HEK293 (cell line): ENCODE data around the gene ZNF438.

Experiments
- ZNF580 ChIP-seq: fragments of 450-650 bp; formaldehyde crosslinking; IDR thresholded peaks from 2 replicates; pipeline ENCODE4 v1.5.1; 2016; ENCODE audit warnings: missing biosample characterization, missing genetic modification characterization
- TF ChIP-seq, protein P1 (sequence below): fragments of 450-650 bp; formaldehyde crosslinking; IDR thresholded peaks from 2 replicates; pipeline ENCODE4 v1.5.1; 2016; ENCODE audit warnings: missing biosample characterization, missing genetic modification characterization
- TF ChIP-seq, protein P2 (sequence below): fragments of 450-650 bp; formaldehyde crosslinking; IDR thresholded peaks from 2 replicates; pipeline ENCODE4 v1.5.1; 2016; ENCODE audit warnings: missing biosample characterization, missing genetic modification characterization, low read depth

- TF ChIP-seq ZNF580 (tag by site-specific recombination), result no peak
- TF ChIP-seq, protein P1, sequence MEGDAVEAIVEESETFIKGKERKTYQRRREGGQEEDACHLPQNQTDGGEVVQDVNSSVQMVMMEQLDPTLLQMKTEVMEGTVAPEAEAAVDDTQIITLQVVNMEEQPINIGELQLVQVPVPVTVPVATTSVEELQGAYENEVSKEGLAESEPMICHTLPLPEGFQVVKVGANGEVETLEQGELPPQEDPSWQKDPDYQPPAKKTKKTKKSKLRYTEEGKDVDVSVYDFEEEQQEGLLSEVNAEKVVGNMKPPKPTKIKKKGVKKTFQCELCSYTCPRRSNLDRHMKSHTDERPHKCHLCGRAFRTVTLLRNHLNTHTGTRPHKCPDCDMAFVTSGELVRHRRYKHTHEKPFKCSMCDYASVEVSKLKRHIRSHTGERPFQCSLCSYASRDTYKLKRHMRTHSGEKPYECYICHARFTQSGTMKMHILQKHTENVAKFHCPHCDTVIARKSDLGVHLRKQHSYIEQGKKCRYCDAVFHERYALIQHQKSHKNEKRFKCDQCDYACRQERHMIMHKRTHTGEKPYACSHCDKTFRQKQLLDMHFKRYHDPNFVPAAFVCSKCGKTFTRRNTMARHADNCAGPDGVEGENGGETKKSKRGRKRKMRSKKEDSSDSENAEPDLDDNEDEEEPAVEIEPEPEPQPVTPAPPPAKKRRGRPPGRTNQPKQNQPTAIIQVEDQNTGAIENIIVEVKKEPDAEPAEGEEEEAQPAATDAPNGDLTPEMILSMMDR (tag by site-specific recombination), result no peak
- TF ChIP-seq, protein P2, sequence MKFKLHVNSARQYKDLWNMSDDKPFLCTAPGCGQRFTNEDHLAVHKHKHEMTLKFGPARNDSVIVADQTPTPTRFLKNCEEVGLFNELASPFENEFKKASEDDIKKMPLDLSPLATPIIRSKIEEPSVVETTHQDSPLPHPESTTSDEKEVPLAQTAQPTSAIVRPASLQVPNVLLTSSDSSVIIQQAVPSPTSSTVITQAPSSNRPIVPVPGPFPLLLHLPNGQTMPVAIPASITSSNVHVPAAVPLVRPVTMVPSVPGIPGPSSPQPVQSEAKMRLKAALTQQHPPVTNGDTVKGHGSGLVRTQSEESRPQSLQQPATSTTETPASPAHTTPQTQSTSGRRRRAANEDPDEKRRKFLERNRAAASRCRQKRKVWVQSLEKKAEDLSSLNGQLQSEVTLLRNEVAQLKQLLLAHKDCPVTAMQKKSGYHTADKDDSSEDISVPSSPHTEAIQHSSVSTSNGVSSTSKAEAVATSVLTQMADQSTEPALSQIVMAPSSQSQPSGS (tag by site-specific recombination), result no peak
Observed at GRCh38 chr10:31010062-31010461, 21.6 kb downstream of the ZNF438 start.
